T-helper 17 cell (primary cell): ENCODE measurements around the gene MYL2. TPM values are rescaled to one million over a fixed set of nuclear protein-coding genes. Genes with fewer than 3 reads are reported as not detected.

Source experiments
- ATAC-seq: fragments of 150-1000 bp; cut with Tn5 transposase; 2 replicates; pipeline ENCODE4 v1.10.0; 2021; ENCODE audit warnings: mild to moderate bottlenecking, moderate library complexity
- DNase-seq, 3 donors: peaks; one replicate each; pipeline versions ENCODE4 v3.0.0 to v3.0.0-alpha.2; 2020 to 2021
- H3K9me3 ChIP-seq: one replicate; pipeline ENCODE4 v1.7.0; 2013; ENCODE audit warnings: low read length, mild to moderate bottlenecking; ENCODE audit not compliant: control insufficient read depth, poor library complexity, severe bottlenecking
- H3K27ac Mint-ChIP-seq: one replicate; pipeline ENCODE4 v1.8.0; 2022; ENCODE audit warnings: mild to moderate bottlenecking, moderate library complexity, mixed read lengths
- H3K27me3 Mint-ChIP-seq: one replicate; pipeline ENCODE4 v1.8.0; 2022; ENCODE audit warnings: mixed read lengths
- H3K36me3 Mint-ChIP-seq: one replicate; pipeline ENCODE4 v1.8.0; 2022; ENCODE audit warnings: low read depth, mixed read lengths
- H3K4me1 Mint-ChIP-seq: one replicate; pipeline ENCODE4 v1.8.0; 2022; ENCODE audit warnings: mild to moderate bottlenecking, mixed read lengths
- H3K4me3 Mint-ChIP-seq: one replicate; pipeline ENCODE4 v1.8.0; 2022; ENCODE audit warnings: mild to moderate bottlenecking, moderate library complexity, mixed read lengths
- total RNA-seq, 4 donors: library from RNA in 2 of 4; stranded (reverse) in 2 of 4; gene quantifications; one replicate each; pipeline ENCODE4 v1.2.3 and lab custom pipeline; 2022 to 2026

The MYL2 gene
- total RNA-seq, 2 donors from 2014 or later: not detected

GRCh38 chr12:110869026-110869425 lies 51.4 kb downstream of the MYL2 start:
- no peak overlapping the region for H3K4me3 Mint-ChIP-seq
- DNase-seq: no peak
- H3K36me3 Mint-ChIP-seq: no peaks in the 10 kb centered on the region
- H3K27me3 Mint-ChIP-seq: peaks cover 25% of the 10 kb centered on the region
- no peak overlapping the region for H3K27ac Mint-ChIP-seq
- no peak for ATAC-seq
- H3K4me1 Mint-ChIP-seq: no peaks in the 10 kb centered on the region
- H3K9me3 ChIP-seq: no peaks in the 10 kb centered on the region

GRCh38 chr12:110865521-110865920 lies 54.9 kb downstream of the MYL2 start:
- no peaks in the 10 kb centered on the region for H3K9me3 ChIP-seq
- H3K4me3 Mint-ChIP-seq: no peak overlapping the region
- DNase-seq (no peak), ATAC-seq (no peak)
- H3K27ac Mint-ChIP-seq: no peak overlapping the region
- peaks cover 15% of the 10 kb centered on the region for H3K27me3 Mint-ChIP-seq
- H3K36me3 Mint-ChIP-seq: peaks cover 2% of the 10 kb centered on the region
- H3K4me1 Mint-ChIP-seq: peaks cover 4% of the 10 kb centered on the region

GRCh38 chr12:110863161-110863560 lies 57.2 kb downstream of the MYL2 start:
- H3K27me3 Mint-ChIP-seq: peaks cover 4% of the 10 kb centered on the region
- H3K4me3 Mint-ChIP-seq: no peak overlapping the region
- no peaks in the 10 kb centered on the region for H3K9me3 ChIP-seq
- ATAC-seq: no peak
- H3K36me3 Mint-ChIP-seq: peaks cover 2% of the 10 kb centered on the region
- no peak for DNase-seq
- H3K27ac Mint-ChIP-seq: no peak overlapping the region
- H3K4me1 Mint-ChIP-seq: peaks cover 4% of the 10 kb centered on the region

- DNase-seq: no peak
Observed at GRCh38 chr12:110862329-110862728, 58.0 kb downstream of the MYL2 start.

GRCh38 chr12:110861729-110862128 lies 58.6 kb downstream of the MYL2 start:
- H3K4me1 Mint-ChIP-seq: peaks cover 4% of the 10 kb centered on the region
- peaks cover 4% of the 10 kb centered on the region for H3K27me3 Mint-ChIP-seq
- H3K4me3 Mint-ChIP-seq: no peak overlapping the region

More at GRCh38 chr12:110862329-110862728, 58.0 kb downstream of the MYL2 start:
- Mint-ChIP-seq H3K36me3 (peaks cover 2% of the 10 kb centered on the region), H3K27me3 (peaks cover 4% of the 10 kb centered on the region), H3K27ac (no peak overlapping the region), H3K4me1 (peaks cover 4% of the 10 kb centered on the region), H3K4me3 (no peak overlapping the region)
- no peaks in the 10 kb centered on the region for H3K9me3 ChIP-seq
- ATAC-seq: no peak

More at GRCh38 chr12:110861729-110862128, 58.6 kb downstream of the MYL2 start:
- DNase-seq: no peak
- peaks cover 2% of the 10 kb centered on the region for H3K36me3 Mint-ChIP-seq
- no peak overlapping the region for H3K27ac Mint-ChIP-seq
- no peaks in the 10 kb centered on the region for H3K9me3 ChIP-seq
- no peak for ATAC-seq

Other genes with a start within 250 kb of the MYL2 start
- 1 to 10 TPM; 4.6 to 8.8 TPM for gene HVCN1, start 231.5 kb downstream of the MYL2 start, total RNA-seq
- 100 to 1,000 TPM; 140 to 149 TPM for gene PPP1CC, start 177.7 kb downstream of the MYL2 start, total RNA-seq
- not detected for gene CCDC63, start 73.6 kb downstream of the MYL2 start, total RNA-seq
- gene CUX2, start 113.6 kb upstream of the MYL2 start, total RNA-seq: not detected